Hepatic stellate cell (primary cell): ENCODE data around the gene NXT1.
A peak's percentile ranks its signal among the peaks of the same experiment; 100 is the strongest.
"Not testable (repeated sequence)": the region's sequence is repeated elsewhere in the genome, so short reads cannot be mapped to it uniquely, and the experiment has no call there.

ENCODE experiments used
- DNase-seq: peaks from one replicate; pipeline ENCODE4 v3.0.0; 2011; ENCODE audit warnings: low spot score

Gene NXT1

DNA sequence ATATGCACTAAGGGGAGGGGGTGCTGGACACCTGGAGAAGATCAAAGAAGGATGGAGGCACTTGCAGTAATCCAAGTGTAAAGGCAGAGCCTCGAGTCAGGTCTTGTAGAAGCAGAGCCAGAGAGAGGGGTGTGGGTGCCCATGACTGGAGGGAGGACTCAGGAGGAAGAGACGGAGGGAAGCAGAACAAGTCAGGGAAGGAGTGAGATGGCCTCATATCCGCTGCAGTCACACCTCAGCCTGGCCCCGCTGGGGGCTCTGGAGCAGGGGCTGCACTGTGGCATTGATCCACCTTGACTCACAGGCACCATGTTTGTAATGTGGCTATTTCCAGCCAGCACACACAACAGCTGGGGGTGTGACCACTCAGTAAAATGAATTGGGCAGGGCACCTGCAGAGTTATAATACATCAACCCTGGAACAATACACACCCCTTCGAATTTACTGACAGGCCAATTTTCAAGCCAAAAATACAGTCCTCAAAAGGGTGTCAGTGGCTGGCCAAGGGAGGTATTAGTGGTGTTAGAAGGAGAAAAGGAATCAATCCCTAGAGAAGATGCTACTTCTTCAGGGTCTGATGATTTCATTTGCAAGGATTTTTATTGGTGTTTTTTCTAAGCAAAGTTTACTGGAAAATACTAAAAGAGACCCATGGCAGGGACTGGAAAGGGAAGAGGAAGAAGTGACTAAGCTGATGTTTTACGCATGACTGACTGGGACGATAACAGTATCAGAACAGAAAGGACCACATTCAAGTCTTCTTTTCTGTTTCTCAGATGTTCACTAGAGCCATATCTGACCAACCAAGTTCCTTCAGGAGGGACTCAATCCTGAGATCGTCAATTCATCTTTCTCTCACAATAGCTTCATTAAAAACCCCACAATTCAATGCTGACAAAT lies 18.9 kb upstream of the NXT1 start:
- no peak for DNase-seq

DNA sequence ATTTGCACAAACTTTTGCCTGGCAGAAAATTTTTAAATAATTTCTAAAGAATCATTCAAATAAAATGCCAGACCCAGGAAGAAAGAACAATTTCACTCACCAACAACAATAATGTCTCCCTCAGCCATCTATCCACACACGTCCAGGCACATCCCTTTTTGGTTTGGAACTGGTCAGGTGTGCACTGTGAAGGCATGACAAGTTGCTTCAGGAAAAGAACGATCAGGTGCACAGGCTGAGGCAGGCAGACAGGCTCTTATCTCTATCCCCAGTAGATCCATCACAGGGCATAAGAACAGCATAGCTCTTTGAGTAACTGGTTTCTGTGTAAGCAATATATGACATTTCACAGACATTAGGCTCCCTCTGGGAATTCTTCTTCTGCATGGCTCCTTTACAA lies 18.1 kb upstream of the NXT1 start:
- no peak for DNase-seq

DNA sequence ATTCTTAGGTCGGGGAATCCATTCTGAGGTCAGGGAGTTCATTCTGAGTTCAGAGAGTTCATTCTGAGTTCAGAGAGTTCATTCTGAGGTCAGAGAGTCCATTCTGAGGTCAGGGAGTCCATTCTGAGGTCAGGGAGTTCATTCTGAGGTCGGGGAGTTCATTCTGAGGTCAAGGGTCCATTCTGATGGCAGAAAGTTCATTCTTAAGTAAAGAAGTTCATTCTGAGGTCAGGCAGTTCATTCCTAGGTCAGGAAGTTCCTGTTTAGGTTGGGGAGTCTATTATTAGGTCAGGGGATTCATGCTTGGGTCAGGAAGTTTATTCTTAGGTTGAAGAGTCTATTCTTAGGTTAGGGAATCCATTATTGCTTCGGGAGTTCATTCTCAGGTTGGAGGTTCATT lies 16.5 kb upstream of the NXT1 start:
- DNase-seq: no peak

DNA sequence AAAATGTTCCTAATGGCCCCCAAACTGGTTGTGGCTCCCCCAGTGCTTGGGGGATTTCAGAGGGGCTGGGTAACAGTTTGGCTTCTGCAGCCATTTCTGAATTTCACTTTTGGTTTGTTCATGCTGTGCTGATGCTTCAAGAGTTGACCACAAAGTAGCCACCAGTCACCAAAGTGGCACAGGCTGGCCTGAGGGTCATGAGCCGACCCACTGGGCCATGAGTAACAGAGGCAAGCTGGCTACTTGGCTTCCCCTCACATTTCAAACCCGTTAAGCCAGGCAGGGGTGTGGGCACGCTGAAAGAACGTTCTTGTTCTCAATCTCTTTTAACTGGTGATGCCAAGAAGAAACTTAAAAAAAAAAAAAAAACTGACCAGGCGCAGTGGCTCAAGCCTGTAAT lies 15.1 kb upstream of the NXT1 start:
- no peak for DNase-seq

DNA sequence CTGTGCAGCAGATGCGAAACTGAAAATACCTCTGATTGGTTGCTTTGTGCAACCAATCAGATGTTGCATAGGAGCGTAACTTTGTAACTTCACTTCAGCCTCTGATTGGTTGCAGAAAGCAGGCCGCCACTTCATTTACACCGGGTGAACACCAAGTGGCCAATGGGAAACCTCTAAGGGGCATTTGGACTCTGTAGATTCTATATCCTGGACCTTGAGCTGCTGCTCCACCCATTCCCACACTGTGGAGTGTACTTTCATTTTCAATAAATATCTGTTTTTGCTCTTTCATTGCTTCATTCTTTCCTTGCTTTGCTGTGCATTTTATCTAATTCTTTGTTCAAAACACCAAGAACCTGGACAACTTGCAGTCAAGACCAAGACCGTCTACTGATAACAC lies 14.1 kb upstream of the NXT1 start:
- no peak for DNase-seq

- no peak for DNase-seq
Measured at GRCh38 chr20:23337312-23337711, 13.3 kb upstream of the NXT1 start.

DNA sequence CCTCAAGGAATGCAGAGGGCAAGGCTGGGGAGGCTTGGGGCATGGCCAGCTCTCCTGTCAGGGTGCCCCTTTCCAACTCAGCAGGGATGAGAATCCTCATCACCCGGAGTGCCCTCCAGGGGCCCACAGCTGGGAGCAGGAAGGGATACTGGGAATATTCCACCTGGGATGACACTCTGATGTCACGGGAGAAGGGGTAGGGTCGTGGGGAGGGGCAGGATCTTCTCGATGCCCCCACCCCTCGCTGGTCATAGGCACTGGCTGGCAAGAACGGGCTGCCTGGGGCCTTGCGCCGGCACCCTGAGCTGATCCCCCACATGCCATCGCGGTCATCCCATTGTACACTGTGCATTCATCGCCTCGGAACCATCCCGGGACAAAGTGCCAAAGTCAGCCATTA lies 10.6 kb upstream of the NXT1 start:
- no peak for DNase-seq

- peak; percentile 65 for DNase-seq
Measured at GRCh38 chr20:23340524-23340923, 10.1 kb upstream of the NXT1 start.

DNA sequence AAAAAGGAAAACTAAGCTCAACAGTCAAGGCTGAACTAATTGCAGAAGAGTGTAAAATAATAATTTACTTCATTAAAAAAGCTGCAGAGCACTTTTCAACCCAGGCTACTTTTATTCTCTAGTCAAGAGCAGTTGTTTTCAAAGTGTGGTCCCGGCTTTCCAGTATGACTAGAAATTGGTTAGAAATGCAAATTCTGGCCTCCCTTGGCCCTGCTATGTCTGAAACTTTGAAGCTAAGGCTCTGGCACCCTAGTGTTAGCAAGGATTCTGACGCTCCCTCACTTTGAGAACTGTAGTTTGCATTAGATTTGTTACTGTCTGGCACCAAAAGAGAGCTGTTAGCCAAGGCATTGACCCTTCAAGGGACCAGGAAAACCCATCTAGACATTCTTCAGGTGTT lies 9.5 kb upstream of the NXT1 start:
- no peak for DNase-seq

GRCh38 chr20:23343590-23343989 lies 7.0 kb upstream of the NXT1 start:
- DNase-seq: no peak

- DNase-seq: no peak
Measured at GRCh38 chr20:23344336-23344735, 6.3 kb upstream of the NXT1 start.

GRCh38 chr20:23346002-23346401 lies 4.6 kb upstream of the NXT1 start:
- no peak for DNase-seq

DNA sequence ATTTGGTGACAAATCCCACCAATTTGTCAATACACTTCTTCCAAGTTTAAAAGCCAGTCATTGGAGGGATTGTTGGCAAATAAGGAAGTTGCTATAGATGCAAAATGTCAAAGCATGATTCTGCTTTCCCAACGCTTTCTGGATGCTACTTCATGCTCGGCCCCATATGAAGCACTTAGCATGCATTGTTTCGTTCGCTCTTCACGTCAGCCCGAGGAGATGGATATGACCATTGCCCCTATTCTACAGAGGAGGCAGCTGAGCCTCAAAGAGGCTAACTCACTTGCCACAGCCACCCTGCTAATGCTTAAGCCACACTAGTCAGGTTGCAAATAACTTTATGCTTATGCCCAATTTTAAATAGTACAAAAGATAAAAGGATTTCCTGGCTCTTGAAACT lies 2.8 kb upstream of the NXT1 start:
- DNase-seq: no peak

- DNase-seq: not testable (repeated sequence)
Measured at GRCh38 chr20:23348510-23348909, 2.1 kb upstream of the NXT1 start.

- peak; percentile 87 for DNase-seq
Measured at GRCh38 chr20:23349338-23350195, 1.0 kb upstream of the NXT1 start.

GRCh38 chr20:23350904-23351838 lies 580 bp downstream of the NXT1 start:
- peak; percentile 43 for DNase-seq

DNA sequence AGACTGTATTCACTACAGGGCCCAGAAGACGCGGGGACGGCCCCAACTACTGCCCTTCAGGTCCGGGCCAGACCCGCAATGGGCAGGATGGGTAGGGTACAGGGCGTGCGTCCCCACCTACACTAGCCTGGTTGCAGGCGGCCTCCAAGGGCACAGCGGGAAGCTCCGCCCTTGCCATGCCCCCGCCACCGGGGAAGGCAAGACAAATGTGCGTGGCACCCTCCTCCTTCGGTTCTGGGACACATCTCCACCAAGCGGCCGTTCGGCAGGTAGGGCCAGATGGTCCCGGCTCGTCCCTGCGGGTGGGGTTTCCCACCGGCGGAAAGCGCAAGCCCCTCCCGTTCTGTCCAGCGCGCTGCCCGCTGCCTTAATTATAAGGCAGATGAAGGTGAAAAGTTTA lies 5.6 kb downstream of the NXT1 start:
- DNase-seq: no peak

DNA sequence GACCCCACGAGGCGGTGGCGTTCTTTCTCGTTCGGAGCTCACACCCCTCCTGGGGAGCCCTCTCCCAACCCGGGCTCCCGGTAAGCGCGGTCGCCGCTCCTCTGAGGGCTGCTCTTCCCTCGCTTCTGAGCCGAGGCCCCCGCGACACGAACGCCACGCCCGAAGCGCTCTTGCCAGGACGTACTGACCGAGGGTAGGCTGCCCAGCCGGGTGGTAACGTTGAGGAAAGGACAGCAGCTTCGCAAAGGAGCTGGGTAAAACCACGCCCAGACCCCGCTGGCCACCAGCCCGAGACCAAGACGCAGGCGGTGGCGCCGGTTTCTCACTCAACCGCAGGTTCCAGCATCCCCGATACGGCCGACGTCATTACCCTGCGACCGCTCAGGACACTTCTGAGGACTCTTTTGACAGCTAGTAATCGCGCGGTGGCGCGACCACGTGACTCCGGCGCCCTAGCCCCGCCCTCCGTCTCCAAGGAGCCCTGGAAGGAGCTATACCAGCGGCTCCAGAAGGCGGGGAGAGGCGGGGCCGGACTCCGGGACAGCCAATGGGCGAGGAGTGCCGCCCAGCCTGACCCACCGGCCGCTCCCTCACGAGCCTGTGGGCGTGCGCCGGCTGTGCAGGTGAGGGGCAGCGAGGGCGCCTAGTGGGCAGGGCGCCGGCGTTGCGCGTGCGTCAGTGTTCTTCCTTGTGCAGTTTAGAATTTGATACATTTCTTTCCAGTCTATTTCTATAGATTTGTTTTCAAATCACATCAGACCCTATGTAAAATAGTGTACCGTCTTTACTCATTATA lies 7.4 kb downstream of the NXT1 start:
- DNase-seq: peak; percentile 95

DNA sequence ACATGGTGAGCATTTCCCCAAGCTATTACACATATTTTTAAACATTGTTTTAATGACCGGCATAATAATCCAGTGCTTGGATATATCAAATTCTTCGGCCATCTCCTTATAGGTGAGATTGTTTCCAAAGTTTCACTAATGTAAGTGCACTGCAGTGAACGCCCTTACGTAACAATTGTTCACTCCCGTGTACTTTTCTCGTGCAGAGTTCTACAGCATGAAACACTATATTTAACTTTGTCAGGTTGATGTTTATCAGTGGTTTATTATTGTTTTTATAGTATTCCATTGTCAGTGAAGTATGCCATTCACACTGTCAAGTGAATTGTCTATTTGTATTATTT lies 7.9 kb downstream of the NXT1 start:
- no peak for DNase-seq

DNA sequence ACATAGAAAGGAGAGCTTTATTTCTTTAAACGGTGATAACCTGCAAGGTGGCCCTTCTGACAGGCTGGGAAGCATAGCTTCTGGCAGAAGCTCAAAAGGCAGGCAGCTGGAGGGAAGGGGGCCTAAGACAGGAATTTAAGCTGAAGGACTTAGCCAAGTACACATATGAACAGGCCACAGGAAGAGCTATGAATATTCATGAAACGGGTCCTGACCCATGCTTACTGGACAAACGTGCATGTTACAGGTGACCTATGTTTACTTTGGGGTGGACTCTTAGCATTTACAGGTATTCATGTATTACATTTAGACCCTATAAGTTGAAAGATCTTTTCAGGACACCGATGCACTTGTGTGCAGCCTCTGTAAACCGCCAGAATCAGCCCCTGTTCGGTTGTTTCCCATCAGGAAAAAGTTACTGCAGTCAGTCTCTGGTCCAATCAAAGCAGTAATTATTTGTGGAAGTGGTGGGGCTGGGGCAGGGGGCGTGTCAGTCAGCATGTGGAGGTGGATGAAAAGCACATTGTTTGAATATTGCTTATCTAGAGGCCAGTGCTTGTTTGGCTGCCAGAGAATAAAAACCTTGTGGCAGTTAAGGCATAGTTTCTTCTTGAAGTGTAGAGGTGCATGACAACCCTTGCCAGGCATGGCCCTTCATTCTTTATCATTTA lies 8.5 kb downstream of the NXT1 start:
- DNase-seq: no peak

- DNase-seq: no peak
Measured at GRCh38 chr20:23360531-23360930, 9.9 kb downstream of the NXT1 start.
